Measurements from ENCODE around the gene ZNF277. TPM values are rescaled to one million over a fixed set of nuclear protein-coding genes. Genes with fewer than 3 reads are reported as not detected.

The ZNF277 gene
- total RNA-seq, 1 experiment from 2014 or later, result 13.1 TPM

DNA sequence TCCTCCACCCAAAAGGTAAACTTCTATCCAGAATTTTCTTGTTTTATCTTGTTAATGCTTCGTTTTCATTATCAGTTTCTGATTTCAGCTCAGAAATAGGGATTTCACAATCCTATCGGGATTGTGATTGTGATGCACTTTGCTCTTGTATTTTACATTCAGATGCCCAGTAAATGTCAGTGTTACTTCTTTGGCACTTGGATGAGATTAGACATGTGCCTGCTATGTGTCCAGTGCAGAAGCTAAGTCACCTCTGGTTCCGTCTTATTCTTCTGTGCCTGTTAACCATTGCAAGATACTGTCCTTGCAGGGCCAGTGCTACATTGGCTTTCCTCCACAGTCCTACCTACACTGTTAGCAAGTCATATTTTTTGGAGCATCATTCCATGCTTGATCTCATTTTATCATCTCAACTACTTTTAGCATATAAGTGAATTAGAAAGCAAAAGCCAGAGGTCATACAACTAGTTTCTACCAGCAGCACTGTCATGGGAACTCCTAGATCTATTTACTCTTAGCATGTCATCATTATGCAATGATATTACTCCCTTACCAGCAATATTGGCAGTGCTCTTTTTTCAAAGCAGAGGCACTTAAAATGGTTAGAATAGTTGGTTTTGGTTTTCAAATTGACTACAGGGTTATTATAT, 26.7 kb downstream of the ZNF277 start:
- Histone ChIP-seq H2BK120ac (ENCODE audit: low read depth, low read length, poor library complexity, severe bottlenecking) (no peak overlapping the region), H3K4me2 (ENCODE audit: insufficient read depth, insufficient read length, low read length) (no peak overlapping the region), H3K56ac (ENCODE audit: insufficient read length, low read depth, low read length) (no peak overlapping the region), H2BK15ac (ENCODE audit: low read depth, low read length) (no peak overlapping the region), H2AFZ (ENCODE audit: low read length) (no peak overlapping the region), H3K23me2 (ENCODE audit: insufficient read length, low read depth, low read length, poor library complexity, severe bottlenecking) (no peaks in the 10 kb centered on the region), H4K91ac (ENCODE audit: insufficient read length, low read depth, low read length) (no peak overlapping the region), H3K4me1 (ENCODE audit: insufficient read depth, low read length) (no peaks in the 10 kb centered on the region), H3T11ph (ENCODE audit: low read length) (no peak overlapping the region), H3K9me3 (ENCODE audit: control insufficient read depth, low read depth, low read length) (no peaks in the 10 kb centered on the region), H2BK5ac (ENCODE audit: insufficient read length, low read length) (no peak overlapping the region), H3K79me2 (ENCODE audit: insufficient read depth, low read length) (peaks cover 4% of the 10 kb centered on the region; the same call in 1 of the 2 replicates), H2BK20ac (ENCODE audit: low read depth, low read length, poor library complexity, severe bottlenecking) (no peak overlapping the region), H3K27me3 (ENCODE audit: insufficient read depth, low read length) (no peaks in the 10 kb centered on the region), H3K14ac (ENCODE audit: insufficient read depth, low read length) (no peak overlapping the region), H4K5ac (ENCODE audit: insufficient read length, low read depth, low read length) (no peak overlapping the region), H4K20me1 (ENCODE audit: control insufficient read depth, insufficient read depth, insufficient read length) (no peaks in the 10 kb centered on the region), H3K4ac (ENCODE audit: low read depth, low read length) (no peak overlapping the region), H2BK12ac (ENCODE audit: insufficient read length, low read depth, low read length) (no peak overlapping the region), H3K23ac (ENCODE audit: insufficient read length, low read depth, low read length) (no peak overlapping the region), H3K79me1 (ENCODE audit: insufficient read depth, low read depth, low read length, poor library complexity, severe bottlenecking) (peaks cover 7% of the 10 kb centered on the region), H4K8ac (replicated peaks; ENCODE audit: insufficient read length, low read depth, low read length) (no peak overlapping the region), H2AK5ac (ENCODE audit: insufficient read length, low read length) (no peak overlapping the region), H3K9ac (ENCODE audit: extremely low read depth, insufficient read length, low read length) (no peak overlapping the region), H3K27ac (ENCODE audit: insufficient read length, low read depth, low read length) (no peak overlapping the region), H3K18ac (ENCODE audit: insufficient read length, low read depth, low read length) (no peak overlapping the region)
- WGBS (ENCODE audit: extremely low coverage, insufficient read length, low lambda C conversion rate), result no CpG with 5 or more reads among the region's 3 CpGs
- H3K36me3 Mint-ChIP-seq (ENCODE audit: insufficient read depth in 1 of 3, low read depth in 3 of 3), result peaks cover 0 to 6% (median 0%) of the 10 kb centered on the region in 3 experiments; a peak in 4 of 7 replicates
- TF ChIP-seq, protein P1, sequence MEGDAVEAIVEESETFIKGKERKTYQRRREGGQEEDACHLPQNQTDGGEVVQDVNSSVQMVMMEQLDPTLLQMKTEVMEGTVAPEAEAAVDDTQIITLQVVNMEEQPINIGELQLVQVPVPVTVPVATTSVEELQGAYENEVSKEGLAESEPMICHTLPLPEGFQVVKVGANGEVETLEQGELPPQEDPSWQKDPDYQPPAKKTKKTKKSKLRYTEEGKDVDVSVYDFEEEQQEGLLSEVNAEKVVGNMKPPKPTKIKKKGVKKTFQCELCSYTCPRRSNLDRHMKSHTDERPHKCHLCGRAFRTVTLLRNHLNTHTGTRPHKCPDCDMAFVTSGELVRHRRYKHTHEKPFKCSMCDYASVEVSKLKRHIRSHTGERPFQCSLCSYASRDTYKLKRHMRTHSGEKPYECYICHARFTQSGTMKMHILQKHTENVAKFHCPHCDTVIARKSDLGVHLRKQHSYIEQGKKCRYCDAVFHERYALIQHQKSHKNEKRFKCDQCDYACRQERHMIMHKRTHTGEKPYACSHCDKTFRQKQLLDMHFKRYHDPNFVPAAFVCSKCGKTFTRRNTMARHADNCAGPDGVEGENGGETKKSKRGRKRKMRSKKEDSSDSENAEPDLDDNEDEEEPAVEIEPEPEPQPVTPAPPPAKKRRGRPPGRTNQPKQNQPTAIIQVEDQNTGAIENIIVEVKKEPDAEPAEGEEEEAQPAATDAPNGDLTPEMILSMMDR (conservative IDR thresholded peaks at IDR 0.05), result no peak
- H3K9me3 Mint-ChIP-seq, result peaks cover 0 to 3% of the 10 kb centered on the region in 2 experiments; a peak in 2 of 5 replicates
- no peak overlapping the region for H3K27ac Mint-ChIP-seq
- no peak overlapping the region for H3K4me3 Mint-ChIP-seq
- H3K27me3 Mint-ChIP-seq (ENCODE audit: low read depth), result no peaks in the 10 kb centered on the region
- DNase-seq, result no peak
- H3K4me1 Mint-ChIP-seq, result peaks cover 4 to 5% of the 10 kb centered on the region in 2 experiments; a peak in 2 of 4 replicates

All from H9 (cell line).